UCSD-AML1 (cell line): Measurements from ENCODE around the gene RAPSN.

Experiments used
- DNase-seq: peaks from one replicate; lab custom pipeline; 2025; ENCODE audit not compliant: unreplicated experiment; lab: John Stamatoyannopoulos, UW

RAPSN gene

DNA sequence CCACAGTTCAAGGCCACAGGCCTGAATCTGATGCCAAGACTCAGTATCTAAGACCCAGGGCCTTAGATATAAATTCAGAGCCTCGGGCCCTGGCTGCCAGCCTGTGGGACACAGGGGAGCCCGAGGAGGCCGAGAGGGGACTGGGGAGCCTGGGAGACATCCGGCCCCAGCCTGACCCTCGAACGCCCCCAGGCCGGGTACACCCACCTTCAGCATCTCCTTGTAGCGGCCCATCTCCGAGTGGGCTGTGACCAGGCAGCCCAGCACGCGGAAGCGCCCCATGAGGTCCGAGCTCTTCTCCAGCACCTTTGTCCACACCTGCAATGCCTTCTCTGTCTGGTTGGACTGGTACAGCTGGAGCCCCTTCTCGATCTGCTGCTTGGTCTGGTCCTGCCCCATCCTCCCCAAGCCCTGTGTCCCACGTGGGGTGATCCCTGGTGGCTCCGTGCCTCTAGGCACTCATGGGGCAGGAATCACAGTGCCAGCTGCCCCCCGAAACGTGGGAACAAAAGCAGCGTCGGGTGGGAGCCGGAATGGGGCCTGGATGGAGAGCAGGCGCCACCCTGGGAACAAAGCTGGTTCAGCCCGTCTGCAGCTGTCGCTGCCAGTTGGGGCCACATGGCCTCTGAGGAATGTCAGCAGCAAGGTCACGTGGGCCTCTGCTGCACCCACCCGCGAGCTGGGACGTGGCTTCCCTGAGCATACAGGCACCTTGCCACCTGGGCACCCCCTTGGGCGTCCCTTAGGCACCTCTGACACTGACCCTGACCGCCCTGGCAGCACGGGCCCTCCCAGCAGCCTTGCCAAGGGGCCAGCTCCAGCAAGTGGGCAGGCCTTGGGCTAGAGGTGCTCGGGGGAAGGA, at the start of gene RAPSN:
RAPSN (minus strand) TSS at position 571 of the 862 bp plus-strand sequence; CDS start at position 399, 172 bp downstream.
- no peak for DNase-seq

DNA sequence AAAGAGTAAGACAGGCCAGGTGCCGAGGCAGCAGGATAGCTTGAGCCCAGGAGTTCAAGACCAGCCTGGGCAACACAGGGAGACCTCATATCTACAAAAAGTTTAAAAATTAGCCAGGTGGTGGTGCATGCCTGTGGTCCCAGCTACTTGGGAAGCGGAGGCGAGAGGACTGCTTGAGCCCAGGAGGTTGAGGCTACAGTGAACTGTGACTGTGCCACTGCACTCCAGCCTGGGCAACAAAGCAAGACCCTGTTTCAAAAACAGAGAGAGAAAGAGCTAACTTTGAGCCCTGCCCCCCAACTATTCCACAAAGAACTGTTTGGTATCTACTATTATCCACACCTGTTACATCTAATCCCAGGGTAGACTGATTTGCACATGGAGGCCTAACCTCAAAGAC, 49.2 kb upstream of the RAPSN start:
- no peak for DNase-seq

DNA sequence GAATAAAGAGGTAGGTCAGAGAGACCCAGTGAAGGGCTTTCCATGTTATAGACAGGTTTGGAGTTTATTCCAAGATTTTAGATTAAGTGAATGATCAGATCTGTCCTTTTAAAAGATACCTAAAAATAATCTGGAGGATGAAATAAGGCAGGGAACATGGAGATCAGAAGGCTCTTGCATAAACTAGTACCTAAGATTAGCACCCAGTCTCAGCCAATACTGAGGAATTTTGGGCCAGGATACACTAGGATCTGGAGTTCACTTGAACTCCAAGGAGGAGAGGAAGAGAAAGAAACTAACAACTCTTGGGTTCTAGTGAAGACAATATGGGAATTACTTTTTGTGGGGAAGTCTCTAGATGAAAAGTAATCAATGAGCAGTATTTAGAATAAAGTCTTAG, 47.9 kb upstream of the RAPSN start:
- DNase-seq, result no peak

DNA sequence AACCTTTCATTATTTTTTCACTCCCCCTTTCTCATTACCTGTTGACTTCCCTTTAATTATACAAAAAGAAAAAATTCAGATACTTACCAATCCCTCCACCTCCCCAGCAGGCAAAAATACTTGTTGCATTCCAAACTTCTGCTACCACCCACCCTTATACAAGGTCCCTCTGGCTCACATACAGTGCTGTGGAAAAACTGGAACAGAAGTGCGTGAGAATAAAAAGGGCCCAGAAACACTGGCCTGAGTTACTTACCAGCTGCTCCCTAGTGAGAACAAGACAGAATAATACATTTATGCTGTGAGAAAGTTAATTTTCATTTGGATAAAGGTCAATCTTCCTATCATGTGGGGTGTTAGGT, 46.9 kb upstream of the RAPSN start:
- DNase-seq, result no peak

DNA sequence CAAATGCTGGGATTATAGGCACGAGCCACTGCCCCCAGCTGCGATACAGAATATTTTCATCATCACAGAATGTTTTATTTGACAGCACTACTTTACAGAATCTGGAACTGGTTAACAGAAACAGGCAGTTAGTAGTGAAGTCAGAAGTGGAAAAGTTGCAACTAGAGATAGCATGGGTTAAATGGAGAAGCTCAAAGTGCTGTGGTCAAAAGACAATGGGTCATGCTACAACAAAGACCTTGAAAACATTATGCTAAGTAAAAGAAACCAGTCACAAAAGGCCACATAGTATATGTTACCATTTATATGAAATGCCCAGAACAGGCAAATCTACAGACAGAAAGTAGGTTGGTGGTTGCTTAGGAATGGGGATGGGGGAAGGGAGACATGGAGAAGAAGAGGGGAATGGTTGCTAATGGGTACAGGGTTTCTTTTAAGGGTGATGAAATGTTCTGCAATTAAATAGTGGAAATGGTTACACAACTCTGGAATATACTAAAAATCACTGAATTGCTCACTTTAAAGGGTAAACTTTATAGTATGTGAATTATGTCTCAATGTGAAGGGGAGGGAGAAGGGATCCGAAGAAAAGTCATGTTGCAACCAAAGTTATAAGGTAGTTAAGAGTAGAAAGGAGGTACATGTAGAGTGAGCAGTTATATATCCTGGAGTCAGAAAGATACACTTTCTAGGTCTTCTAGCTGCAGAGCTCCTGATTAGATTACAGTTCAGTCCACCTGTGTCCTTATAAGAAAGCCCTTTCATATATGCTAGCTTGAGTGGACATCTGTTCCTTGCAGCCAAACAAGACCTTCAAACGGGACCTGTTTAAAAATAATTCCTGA, 46.3 kb upstream of the RAPSN start:
- DNase-seq, result no peak

DNA sequence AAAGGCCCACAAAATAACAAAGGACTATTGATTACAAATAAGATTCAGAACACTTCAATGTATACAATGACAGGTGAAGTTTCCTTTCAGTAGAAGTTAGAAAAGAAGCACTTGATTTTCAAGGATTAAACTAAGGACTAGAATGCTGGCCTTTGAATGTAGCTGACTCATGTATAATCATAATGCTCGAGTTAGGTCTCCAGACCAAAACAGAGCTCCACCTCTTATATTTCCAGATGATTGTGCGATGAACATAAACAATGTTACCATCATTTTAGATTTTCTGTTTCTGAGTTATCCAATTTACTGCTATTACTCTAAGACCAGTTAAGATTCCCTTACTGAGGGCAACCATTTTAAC, 40.4 kb upstream of the RAPSN start:
- no peak for DNase-seq

DNA sequence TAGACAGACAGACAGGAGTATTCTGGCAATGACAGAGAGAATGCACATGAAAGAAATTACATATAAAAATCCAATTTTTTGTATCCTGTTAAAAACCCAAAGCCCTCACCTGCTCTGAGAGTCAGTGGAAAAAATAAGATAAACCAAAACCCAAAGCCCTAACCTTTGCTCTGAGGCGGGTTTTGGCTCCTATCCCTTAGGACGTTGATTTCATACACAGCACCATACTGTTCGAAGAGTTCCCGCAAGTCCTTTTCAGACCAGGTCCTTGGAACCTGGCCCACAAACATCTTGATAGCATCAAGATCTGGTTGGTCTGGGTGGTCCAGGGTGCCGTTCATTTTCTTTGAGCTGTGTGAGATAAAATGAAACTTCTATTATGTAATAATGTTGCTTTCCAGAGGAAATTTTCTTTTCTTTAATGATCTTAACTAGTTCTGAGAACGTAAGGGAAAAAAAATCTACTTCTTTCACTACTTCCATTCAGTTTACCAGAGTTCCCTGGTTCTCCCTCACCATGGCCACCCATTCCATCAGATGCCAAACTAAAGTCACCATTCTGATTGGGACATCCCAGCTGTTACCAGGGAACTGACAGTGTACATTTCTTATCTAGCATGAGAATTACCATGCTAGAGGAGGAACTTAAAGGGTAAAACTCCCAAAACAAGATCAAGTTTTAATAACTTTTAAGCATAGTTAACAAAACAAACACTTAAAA, 39.9 kb upstream of the RAPSN start:
- no peak for DNase-seq

DNA sequence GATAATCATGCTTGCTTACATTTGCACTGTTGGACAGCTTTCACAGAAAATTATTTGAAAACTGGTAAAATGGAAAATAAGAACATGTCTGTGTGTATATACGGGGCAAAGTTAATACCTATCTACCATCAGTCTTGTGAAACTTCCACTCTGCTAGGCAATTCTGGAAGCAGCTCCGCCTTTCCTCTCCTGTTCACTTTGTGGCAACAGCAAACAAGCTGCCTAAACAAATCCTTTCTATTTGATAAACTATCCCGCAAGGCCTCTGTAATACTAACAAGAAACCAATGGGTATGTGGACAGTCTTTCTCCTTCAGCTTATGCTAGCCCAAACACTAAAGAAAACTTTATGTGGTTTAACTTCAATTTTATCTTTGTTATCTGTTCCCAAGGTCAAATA, 39.2 kb upstream of the RAPSN start:
- no peak for DNase-seq

DNA sequence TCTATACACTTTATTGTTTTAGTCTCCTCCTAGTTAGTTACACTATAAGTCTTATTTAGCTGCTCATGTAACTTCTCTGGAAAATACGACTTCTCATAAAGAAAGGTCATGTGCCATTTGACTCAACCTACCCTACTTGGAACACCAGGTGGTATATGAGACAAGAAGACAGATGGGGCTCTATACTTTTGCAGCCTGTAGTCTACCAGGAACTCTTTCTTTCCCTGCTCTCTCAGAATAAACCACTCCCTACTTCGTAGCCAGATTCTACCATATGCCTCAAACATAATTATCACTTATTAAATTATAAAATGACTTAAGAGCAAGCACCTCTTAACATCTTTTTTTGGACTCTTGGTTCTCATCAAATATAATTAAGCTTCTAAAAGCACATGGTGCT, 38.5 kb upstream of the RAPSN start:
- DNase-seq, result no peak

DNA sequence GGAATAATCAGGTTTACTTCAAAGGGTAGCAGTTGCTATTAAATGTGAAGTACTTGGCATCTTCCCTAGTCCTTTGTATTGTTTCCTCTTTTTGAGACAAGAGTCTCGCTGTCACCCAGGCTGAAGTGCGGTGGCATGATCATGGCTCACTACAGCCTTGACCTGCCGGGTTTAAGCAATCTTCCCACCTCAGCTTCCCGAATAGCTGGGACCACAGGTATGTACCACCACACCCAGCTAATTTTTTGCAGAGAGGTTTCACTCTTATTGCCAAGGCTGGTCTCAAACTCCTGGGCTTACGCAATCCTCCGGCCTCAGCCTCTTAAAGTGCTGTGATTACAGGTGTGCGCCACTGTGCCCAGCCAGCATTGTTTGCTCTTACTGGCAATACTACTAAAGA, 36.2 kb upstream of the RAPSN start:
- no peak for DNase-seq

DNA sequence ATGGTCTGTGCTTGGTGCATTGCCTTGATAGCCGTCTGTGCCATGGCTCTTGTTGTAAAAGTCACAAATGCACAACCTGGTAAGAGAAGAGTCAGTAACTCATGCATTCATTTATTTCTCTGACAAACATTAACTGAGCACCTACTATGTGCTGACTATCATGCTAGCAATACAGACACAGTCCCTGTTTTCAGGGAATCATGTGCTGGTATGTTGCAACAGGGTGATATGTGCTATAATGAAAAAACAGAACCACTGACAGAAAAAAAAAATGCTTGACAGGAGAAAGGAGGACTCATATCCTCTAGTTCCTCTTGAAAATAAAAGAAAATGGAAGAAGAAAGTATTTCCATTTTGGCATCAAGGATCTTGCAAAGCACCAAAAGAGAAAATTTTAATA, 34.5 kb upstream of the RAPSN start:
- no peak for DNase-seq

DNA sequence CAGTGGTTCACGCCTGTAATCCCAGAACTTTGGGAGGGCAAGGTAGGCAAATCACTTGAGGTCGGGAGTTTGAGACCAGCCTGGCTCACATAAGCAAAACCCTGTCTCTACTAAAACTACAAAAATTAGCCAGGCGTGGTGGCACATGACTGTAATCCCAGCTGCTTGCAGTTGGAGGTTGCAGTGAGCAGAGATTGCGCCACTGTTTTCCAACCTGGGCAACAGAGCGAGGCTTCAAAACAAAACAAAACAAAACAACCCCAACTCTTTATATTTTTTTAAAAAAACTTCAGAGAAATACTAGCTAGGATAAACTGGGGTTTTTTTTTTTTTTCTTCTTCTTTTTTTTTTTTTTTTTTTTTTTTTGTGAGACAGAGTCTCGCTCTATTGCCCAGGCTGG, 31.8 kb upstream of the RAPSN start:
- DNase-seq, result no peak

DNA sequence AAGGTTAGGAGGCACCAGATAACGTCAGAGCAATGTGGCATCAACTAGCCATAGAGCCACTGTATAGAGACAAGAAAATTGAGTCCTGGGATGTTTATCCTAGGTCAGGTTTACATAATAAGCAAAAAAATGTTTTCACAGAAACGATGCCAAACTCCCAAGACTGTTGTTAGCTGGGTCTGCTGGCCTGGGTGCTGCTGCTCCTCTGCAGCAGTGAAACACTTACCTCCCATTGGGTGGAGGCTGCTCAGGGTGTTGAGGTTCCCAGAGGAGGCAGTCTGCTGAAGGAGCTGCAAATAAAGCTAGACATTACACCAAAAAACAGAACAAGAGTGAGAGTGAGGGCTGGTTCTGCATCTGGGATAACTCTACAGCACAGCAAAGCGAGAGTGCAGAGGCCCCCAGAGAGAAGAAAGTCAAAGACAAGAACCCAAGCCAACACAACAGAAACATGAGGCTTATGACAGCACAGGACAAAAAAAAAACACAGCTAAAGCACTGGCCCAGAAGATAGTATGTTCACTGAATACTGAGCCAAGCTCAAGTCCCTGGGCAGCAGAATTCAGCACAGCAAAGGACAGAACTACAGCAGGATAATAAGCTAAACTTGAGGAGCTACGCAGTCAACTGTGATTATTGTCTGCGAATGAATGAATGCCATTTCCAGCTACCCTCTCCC, 29.9 kb upstream of the RAPSN start:
- DNase-seq, result no peak

DNA sequence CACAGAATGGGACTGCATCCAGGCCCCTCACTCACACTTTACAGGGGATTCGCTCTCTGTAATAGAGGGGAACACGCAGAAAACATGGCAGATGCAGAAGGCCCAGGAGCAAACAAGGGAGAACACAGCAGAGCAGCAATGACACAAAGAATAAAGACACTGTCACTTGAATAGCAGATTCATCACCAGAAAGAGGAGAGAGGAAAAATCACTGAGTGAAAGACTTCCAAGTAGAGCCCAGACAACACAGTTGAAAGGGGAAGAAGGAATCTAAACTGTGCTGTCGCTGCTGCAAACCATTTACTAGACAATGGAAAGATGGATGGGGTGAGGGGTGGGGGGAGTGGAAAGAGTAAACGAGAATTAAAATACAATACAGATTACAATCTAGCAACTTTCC, 28.8 kb upstream of the RAPSN start:
- DNase-seq, result no peak

DNA sequence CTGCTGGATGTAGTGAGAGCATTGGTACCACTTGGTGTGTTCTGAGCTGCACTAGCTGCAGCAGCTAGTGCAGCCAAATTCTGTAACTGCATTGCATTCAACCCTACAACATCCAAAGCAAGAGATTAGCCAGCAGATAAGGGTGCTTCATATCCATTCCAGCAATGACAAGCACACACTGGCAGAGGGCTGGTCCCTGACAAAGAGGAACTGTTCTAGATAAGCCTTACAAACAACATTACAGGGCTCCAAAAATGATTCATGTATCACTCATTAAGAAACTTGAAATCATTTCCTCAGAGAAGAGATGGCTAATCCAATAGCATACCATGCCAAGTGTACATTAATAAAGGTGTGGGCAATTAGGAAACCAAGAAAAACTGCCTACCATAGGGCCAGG, 28.4 kb upstream of the RAPSN start:
- DNase-seq, result no peak

DNA sequence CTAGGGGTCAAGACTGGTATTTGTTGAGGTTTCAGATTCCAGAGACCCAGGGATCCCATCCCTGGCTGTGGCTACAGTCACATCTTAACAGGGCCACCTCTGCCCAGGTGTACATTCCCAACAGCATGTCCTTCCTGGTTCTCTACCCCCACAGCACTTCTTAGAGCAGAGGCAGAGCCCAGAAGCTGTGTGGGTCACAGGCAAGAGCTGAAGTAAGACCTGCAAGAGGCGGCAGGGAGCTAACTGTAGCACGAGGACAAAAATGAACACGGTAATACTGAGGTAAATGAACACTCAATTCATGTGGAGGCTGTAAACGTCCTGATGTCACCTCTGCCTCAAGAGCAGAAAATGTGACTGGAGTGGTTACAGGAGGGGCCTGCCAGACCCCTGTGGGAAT, 21.7 kb upstream of the RAPSN start:
- no peak for DNase-seq

DNA sequence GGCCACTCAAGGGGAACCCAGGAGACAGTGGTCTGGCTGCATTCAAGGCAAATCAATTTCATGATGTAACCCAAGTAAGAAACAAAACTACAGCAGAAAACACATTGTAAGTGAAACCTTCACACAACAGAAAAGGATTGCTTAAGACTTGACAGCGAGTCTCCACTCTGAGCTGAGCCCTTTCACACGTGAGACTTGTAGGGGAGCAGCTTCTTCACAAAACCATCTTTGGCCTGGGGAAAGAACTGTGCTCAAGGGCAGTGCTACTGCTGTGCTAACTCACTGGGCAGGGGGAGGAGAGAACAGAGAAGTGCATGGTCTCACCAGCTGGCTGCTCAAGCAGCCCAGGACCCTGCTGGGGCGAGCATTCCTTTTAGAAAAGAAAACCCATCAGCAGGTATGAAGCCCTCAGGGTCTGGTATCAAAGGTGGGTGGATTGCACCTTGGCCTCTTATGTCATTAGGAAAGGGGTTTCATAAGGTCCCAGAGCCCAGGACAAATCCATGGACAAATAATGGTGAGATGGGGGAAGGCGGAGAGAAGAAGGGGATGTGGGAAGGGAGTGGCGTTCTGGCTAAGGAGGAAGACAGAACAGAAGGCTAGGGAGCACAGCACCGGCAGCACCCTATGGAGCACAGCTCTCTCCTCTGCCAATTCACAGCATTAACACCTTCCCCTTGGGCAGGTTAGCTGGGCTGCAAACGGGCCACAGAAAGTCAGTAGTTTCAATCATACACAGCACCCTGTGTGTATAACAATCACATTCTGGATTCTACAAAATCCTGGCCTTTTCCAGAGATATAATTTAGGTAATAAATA, 20.6 kb upstream of the RAPSN start:
- no peak for DNase-seq

DNA sequence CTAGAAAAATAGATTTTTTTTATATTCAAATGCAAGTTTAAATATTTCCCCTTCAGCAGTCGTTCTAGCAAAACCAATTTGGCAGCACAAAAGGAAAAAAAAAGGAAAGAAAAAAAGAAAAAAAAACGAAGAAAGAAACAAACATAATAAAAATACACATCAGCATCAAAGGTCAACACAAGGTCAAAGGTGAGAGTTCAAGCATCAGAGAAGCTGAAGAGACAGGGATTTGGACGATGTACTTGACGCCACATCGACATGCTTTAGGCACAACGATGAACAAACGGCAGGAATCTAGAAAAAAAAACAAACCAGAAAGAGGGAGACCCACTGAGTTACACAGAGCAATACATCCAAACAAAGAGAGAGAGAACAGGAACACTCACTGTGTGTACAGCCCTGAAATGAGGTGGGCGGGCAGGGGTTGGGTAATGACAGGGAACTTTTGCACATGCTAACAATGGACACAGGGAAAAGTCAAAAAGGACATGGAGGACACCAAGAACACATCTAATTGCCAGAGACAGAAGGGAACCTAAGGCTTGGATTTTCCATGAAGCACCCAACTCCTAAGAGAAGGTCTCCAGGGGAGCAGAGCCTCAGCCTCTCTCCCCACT, 19.8 kb upstream of the RAPSN start:
- DNase-seq, result no peak

DNA sequence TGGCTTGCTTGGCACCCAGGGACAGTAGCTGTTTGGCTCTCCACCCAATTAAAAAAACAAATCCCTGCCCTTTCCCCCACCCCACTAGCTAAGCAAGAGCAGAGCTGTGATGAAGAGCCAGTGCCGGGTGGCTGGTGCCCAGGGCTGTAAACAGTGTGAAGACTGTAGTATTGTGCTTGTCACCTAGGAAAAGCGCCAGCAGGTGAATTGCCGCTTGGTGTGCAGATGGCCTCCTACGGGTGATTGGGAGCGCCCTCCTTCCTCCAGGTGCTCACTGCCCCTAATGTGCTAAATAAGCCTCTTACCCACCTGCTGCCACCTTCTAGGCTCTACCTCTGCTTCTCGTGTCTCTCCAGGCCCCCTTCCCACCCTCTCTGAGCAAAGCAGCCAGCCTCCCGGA, 18.4 kb upstream of the RAPSN start:
- no peak for DNase-seq

DNA sequence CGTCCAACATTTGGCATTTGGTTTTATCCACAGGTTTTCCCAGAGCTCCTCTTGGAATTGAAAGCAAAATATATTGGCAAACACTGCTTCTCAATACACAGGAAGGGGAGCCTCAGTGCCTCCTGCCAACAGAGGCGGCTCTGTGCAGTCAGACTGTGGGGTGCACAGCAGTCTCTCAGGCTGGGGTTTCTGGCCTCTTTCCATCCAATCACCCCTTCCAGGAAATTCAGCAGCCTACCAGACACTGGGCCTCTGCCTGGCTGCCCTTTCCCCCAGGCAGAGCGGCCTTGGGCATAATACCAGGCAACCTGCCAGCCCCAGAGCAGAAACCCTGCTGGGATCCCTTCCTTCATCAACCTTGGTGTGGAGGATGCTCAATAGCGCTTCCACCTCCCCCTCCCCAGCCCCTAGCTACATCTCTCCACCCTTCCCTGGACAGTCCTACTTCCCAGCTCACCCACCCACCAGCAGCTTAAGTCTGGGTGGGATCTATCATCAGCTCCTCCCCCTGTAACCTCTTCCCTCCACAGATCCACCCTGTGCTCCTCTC, 17.8 kb upstream of the RAPSN start:
- DNase-seq, result no peak
